K562 (cell line): ENCODE data around the gene MBP.

ENCODE experiments used
- AFF4 ChIP-seq: sonication (generic); formaldehyde crosslinking; IDR thresholded peaks from 2 replicates; pipeline ENCODE4 v1.8.0; 2023; ENCODE audit warnings: mild to moderate bottlenecking, missing genetic modification reagents
- CEBPB ChIP-seq: fragments of 450-650 bp; IDR thresholded peaks from 2 replicates; pipeline ENCODE4 v1.6.1; 2016; ENCODE audit warnings: missing genetic modification characterization, missing compliant biosample characterization
- CTCF ChIP-seq, 3 experiments: IDR thresholded peaks in 2 of 3; conservative IDR thresholded peaks in 1 of 3; 2 replicates each; pipeline ENCODE4 v1.5.1; 2011 to 2012; ENCODE audit warnings: low read length in 3 of 3, mild to moderate bottlenecking in 3 of 3, control low read depth in 2 of 3, improper control_type of control experiment in 1 of 3, inconsistent platforms in 1 of 3, low read depth in 1 of 3, mixed read lengths in 1 of 3, moderate library complexity in 1 of 3; ENCODE audit not compliant: insufficient read depth in 2 of 3
- ELK1 ChIP-seq: sonication (generic); formaldehyde crosslinking; IDR thresholded peaks from 2 replicates; pipeline ENCODE4 v1.8.1; 2022; ENCODE audit warnings: missing genetic modification reagents
- ESRRA ChIP-seq: fragments of 450-650 bp; IDR thresholded peaks from 2 replicates; pipeline ENCODE4 v1.6.1; 2014; ENCODE audit warnings: low read depth, mild to moderate bottlenecking, moderate library complexity, borderline replicate concordance
- FOS ChIP-seq: IDR thresholded peaks from 3 replicates; pipeline ENCODE4 v1.6.1; 2011; ENCODE audit not compliant: insufficient read length; ENCODE audit errors: extremely low read depth
- FOXP4 ChIP-seq: sonication (generic); formaldehyde crosslinking; IDR thresholded peaks from 2 replicates; pipeline ENCODE4 v1.8.0; 2022; ENCODE audit warnings: mild to moderate bottlenecking, missing genetic modification reagents, borderline replicate concordance
- KLF6 ChIP-seq: fragments of 250-450 bp; sonication (Bioruptor Pico); IDR thresholded peaks from 2 replicates; pipeline ENCODE4 v1.4.0; 2020; ENCODE audit warnings: mild to moderate bottlenecking, moderate library complexity, borderline replicate concordance
- RAD21 ChIP-seq, 2 experiments: fragments of 250-450 bp in 1 of 2; fragments of 450-650 bp in 1 of 2; sonication (Bioruptor Pico) in 1 of 2; formaldehyde crosslinking in 1 of 2; IDR thresholded peaks in 1 of 2; conservative IDR thresholded peaks in 1 of 2; 2 replicates each; pipeline versions ENCODE4 v1.4.0 to v1.8.0; 2020 to 2022; ENCODE audit warnings: mild to moderate bottlenecking in 2 of 2, moderate library complexity in 1 of 2
- SMAD3 ChIP-seq: fragments of 450-650 bp; formaldehyde crosslinking; conservative IDR thresholded peaks from 2 replicates; pipeline ENCODE4 v1.4.0; 2020; ENCODE audit warnings: mild to moderate bottlenecking

- no peak for TF ChIP-seq FOS
- no peak for TF ChIP-seq RAD21 (CRISPR knock-in tag; conservative IDR thresholded peaks at IDR 0.05 in 1 of 2, IDR thresholded peaks at IDR 0.05 in 1 of 2)
- TF ChIP-seq FOXP4 (CRISPR knock-in tag) = no peak
- no peak for TF ChIP-seq CEBPB (tag)
- TF ChIP-seq AFF4 = no peak
- TF ChIP-seq SMAD3 = no peak
- no peak for TF ChIP-seq KLF6 (CRISPR knock-in tag)
- no peak for TF ChIP-seq ESRRA
- no peak for TF ChIP-seq ELK1 (CRISPR knock-in tag)
- no peak for TF ChIP-seq CTCF (IDR thresholded peaks at IDR 0.05 in 2 of 3, conservative IDR thresholded peaks at IDR 0.05 in 1 of 3; ENCODE audit: insufficient read depth in 2 of 3, low read depth in 1 of 3, low read length in 3 of 3)
Measured at GRCh38 chr18:77024476-77024875, 108.1 kb downstream of the MBP start.
